HG03135 (cell line): Measurements from ENCODE around the gene PRRC2A.
"Not testable (repeated sequence)": the region's sequence is repeated elsewhere in the genome, so short reads cannot be mapped to it uniquely, and the experiment has no call there.

Experiments used
- ATAC-seq: cut with Tn5 transposase; IDR thresholded peaks from one replicate; pipeline ENCODE4 v1.9.1; 2021; ENCODE audit warnings: mild to moderate bottlenecking, moderate library complexity; ENCODE audit not compliant: unreplicated experiment

The PRRC2A gene

DNA sequence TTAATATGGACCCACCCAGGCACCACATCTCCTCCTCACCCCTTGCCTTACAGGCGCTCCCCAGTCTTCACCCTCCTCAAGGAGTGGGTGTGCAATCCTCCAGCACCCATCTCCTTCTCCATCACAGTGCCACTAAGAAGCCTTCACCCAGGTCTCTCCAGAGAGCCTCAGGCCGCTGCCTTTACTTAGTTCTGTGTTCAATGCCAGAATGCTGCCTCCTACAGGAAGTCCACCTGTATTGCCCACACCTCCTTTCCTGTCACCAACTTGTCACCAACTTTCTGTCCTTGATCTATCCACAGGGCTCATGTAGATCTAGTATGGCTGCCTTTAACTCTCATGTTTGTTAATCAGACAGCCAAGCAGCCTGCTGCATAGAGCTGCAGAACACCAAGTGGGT lies 35.0 kb upstream of the PRRC2A start:
- ATAC-seq, result no peak

DNA sequence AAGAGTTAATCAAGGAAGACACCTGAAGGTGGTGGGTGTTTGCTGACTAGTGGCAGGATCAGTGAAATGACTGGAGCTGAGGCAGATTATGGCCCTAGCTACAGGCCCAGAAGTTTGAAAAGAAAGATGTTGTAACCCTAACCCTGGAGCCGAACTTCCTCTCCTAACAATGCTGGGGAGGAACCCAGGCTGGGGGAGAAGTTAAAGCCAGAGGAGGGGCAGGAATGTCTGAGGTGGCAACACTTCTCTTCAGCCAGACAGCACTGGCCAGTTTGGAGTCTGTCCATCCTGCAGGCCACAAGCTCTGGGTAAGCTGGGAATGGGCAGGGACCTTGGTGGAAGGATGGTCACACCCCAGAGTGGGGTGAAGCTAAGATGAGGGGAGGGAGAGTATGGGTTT lies 34.5 kb upstream of the PRRC2A start, which contains the start of gene LST1:
Gene LST1, plus strand, starts transcription at position 270 of the 400 bp plus-strand sequence. CDS start 1,023 bp downstream, outside the sequence.
- ATAC-seq, result no peak

DNA sequence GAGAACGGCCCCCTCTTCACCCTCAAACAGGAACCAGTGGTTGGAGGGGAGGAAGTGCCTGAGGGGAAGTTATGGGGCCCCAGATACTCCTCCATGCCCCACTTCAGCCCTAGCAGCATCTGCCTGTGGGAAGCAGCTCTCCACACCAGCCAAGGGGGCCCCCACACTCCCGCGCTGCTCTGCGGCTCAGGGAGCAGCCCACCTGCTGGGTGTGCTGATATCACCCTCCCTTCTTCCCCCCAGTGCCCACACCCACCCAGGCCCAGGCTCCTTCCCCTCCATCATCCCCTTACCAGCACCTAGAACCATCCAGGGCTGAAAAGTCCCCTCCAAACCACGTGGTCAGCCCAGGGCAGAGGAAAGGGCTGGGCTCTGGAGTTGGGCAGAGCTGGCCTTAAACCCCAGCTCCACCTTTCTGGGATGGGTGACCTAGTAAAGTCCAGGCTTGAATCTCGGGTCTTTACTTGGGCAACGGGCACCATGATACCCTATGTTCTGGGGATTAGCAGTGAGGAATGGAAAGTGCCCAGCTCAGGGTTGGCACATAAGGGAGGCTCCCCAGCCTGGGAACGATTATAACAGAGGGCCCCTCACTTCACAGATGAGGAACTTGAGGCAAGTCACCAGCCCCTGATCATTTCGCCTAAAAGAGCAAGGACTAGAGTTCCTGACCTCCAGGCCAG lies 33.8 kb upstream of the PRRC2A start:
- ATAC-seq, result no peak

DNA sequence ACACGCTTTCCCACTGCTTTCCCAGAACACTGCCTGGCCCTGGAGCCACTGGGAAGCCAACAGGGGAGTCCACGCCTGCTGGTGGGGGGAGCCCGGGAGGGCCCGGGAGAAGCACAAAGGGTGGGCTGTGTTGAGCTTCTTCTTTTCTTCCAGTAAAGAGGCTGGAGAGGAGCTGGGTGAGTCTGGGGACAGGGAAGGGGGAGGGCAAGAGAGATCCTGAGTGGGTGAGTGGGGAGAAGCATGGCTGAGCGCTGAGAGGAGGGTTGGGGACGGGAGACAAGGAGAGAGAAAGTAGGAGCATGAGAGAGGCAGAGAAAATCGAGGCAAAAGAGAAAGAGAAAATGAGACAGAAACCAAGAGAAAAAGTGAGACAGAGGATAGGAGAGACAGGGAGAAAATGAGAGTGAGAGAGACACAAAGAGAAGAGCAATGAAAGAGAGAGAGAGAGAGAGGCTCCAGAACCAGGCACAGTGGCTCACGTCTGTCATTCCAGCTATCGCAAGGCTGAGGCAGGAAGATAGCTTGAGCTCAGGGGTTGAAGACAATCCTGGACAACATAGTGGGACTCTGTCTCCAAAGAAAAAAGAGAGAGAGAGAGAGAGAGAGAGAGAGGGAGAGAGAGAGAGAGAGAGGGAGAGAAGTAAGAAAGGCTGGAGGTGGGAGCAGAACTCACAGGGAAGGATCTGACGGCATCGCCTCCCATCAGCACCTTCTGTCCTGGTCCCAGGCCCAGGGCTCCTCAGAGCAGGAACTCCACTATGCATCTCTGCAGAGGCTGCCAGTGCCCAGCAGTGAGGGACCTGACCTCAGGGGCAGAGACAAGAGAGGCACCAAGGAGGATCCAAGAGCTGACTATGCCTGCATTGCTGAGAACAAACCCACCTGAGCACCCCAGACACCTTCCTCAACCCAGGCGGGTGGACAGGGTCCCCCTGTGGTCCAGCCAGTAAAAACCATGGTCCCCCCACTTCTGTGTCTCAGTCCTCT lies 32.4 kb upstream of the PRRC2A start:
- ATAC-seq, result no peak

DNA sequence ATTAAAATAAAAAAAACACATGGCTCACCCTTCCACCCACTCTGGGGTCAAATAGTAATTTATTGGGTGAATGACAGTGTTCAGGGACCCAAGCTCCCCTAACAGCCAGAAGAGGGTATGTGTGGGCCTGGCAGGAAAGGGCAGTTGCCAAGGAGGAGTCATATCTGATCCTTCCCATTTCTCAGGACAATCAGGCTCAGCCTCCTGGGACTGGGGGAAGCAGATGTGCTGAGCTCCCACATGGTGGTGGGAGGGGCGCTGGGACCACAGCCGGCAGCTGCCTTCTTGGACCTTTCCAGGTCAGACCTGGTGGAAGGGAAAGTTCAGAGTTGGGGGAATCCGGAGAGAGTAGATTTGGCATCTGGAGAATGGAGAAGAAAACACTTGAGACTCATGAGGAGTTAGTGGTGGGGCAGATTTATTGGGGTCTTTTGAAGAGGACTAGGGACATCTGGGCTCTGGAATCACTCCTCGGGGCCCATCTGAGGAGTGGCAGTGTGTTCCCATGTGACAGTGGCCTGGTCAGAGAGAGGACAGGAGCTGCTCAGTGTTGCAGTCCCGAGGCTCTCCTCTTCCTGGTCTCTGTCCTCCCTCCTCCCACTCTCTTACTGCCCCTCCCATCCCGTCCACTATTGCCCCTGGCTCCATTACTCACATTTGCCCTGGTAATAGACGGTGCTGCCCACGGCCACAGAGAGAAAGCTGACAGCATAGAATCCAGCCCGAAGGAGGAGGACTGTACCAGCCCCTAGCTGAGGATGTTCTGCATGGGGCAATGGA lies 31.5 kb upstream of the PRRC2A start:
- no peak for ATAC-seq

DNA sequence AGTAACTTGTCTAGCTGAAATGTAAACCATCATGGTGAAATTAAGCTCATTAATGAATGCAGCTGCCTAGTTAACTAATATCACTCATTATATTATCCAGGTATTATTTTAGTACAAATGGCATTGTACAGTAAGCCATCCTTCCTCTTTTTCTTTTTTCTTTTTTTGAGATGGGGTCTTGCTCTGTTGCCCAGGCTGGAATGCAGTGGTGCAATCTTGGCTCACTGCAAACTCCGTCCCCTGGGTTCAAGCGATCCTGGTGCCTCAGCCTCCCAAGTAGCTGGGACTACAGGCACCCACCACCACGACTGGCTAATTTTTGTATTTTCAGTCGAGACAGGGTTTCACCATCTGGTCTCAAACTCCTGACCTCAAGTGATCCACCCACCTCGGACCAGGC lies 29.8 kb upstream of the PRRC2A start:
- not testable (repeated sequence) for ATAC-seq

DNA sequence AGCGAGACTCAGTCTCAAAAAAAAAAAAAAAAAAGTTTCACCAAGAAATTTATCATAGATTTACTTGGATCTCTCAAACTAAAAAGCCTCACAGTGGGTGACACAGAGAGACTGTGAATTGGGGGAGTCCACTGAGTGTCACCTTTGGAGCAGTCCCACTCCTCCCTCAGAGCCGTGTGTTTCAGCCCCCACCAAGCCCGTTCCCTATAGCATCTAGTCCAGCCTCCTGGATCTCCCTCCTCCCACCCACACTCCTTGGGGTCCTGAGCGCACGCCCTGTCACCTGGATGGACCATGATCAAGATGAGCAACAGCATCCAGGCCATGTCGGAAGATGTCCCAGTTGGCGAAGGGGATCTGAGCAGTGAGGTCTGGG lies 28.1 kb upstream of the PRRC2A start:
- no peak for ATAC-seq

DNA sequence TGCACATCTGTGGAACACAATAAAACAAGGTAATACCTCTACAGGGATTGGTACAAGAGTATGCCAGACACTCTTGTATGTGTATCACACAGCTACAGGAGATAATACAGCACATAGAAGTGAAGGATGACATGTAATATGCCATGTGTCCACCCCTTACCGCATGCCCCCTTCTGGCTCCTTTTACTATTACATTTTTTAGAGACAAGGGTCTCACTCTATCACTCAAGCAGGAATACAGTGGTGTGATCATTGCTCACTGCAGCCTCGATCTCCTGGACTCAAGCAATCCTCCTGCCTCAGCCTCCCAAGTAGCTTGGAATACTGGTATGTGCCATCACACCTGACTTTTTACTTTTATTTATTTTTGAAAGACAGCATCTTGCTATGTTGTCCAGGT lies 23.5 kb upstream of the PRRC2A start:
- no peak for ATAC-seq

DNA sequence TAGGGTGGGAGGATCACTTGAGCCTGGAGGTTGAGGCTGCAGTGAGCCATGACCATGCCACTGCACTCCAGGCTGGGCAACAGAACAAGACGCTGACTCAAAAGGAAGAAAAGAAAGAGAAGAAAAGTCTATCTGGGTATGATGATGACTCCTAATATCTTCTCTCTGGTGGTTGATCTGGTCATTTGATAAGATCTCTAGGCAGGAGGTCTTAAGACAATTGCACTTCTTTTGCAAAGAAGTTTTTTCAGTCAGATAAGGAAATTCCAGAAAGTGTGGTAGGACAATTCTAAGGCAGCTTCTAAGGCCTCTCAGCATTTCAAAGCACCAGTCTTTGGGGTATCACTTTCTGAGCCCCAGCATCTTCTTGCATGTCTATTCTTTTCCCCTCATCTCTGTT lies 13.2 kb upstream of the PRRC2A start:
- no peak for ATAC-seq

DNA sequence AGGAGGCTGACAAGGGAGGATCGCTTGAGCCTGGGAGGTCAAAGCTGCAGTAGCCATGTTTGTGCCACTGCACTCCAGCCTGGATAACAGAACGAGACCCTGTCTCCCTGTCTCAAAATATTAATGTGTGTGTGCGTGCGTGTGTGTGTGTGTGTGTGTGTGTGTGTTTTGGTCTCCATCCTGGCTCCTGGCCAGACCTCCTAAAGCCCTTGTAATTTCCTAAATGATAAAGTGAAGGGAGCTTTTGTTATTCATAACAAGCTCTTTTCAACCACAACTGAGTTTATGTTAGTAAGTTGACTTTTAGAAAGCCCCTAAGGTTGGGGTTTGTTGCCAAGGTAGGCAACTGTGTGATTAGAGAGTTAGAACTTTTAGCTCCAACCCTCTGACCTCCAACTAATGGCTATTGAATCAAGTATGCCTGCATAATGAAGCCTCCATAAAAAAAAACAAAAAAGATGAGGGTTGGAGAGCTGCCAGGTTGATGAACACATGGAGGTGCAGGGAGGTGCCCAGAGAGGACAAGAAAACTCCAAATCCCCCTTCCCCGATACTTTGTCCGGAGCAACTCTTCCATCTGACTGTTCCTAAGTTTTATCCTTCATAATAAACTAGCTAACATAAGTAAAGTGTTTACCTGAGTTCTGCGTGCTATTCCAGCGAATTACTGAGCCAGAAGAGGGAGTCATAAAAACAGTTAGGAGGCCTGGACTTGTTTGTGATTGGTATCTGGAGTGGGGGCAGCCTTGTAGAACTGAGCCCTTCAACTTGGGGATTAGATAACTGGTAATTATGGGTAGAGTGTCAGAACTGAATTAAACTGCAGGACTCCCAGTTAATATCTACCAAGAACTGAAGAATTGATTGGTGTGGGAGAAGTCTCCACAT lies 10.8 kb upstream of the PRRC2A start:
- no peak for ATAC-seq

DNA sequence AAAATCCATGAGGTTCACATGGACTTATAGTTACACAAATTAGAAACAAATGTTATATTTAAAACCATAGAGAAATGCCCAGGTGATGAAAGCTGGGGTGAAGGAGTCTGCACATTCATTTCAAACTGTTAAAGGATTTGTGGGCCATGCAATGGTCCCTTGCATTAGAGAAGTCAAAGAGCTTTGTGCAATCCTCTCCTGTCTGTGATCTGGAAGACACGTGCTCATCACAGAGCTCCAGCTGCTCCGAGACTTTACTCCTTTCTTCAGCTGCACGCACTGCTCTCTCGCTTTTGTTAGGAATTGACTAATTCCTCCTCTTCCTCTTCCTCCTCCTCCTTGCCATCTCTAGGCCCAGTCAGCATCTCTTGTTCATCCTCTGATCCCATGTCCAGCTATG lies 9.5 kb upstream of the PRRC2A start:
- no peak for ATAC-seq

DNA sequence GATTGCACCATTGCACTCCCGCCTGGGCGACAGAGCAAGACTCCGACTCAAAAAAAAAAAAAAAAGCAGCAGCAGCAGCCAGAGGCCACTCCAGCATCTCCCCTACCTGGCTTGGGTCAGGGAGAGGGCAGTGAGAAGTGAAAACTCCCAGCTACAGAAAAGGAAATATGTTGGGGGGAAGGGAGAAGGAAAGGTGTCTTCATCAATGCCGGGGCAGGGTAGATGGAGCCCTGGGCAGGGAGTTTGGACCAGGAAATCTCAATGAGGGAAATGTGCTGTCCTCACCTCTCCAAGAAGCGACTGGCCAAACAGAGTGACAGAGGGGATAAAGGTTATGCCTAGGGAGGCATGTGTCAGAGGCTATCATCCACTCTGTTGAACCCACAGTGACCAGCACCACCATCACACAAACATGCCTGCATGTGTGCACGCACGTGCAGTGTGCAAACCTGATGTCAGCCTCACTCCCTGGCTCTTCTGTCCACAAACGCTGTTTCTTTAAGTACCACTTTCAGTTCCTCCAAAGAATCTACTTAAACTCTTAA lies 6.4 kb upstream of the PRRC2A start:
- ATAC-seq, result no peak

DNA sequence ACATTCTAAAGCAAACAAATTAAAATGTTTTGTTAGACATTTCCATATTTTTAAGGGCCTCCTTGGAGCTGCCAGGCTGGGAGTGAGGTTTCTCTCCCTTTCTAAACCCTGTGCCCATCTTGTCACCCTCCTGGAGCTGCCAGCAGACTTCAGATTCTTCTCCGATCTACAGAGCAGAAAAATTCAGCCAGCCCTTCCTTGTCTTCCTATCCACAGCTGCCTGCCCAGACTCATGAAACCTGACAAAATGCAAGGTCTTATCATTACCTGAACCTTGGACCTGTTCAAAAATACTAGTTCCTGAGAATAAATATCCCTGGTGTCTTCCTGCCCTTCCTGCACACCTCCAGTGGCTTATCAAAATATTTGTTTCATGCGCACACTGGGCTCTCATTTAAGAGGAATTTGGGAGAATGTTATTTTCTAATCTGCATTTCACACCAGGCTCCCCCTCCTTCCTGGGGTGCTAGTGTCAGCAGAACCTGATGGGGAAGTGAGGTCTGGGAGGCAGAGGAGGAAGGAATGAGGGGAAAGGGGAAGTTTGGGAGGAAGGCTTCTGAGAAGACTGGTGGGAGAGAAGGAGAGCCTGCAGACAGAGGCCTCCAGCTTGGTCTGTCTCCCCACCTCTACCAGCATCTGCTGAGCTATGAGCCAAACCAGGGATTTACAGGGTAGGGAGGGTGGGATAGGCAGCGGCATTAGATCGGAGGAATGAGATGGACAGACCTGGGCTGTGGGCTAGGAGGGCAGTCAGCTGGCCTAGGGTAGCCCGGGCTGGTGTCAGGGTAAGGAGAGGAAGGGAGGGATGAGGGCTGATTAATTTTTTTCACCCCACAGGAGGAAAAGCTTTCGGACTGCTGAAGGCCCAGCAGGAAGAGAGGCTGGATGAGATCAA lies 5.6 kb upstream of the PRRC2A start, which contains the start of gene AIF1:
Gene AIF1, plus strand, starts transcription at position 551 of the 895 bp plus-strand sequence. Its CDS starts 96 bp downstream, at position 647.
- no peak for ATAC-seq

DNA sequence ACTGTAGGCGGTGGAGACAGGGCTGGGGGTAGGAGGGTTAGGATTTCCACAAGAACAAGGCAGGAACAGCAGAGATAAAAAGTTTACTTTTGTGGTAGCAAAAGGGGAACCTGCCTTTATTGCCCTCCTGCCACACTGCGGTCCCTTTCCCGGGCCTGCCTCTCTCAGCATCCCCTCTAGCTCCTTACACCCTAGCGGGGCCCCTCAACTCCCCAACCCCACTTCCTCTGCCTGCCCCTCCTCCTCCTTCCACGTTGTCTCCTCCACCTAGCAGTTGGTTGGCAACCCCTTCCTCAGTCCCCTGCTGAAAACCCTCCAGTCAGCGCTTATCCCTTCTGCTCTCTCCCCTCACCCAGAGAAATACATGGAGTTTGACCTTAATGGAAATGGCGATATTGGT lies 4.8 kb upstream of the PRRC2A start:
- ATAC-seq, result no peak

DNA sequence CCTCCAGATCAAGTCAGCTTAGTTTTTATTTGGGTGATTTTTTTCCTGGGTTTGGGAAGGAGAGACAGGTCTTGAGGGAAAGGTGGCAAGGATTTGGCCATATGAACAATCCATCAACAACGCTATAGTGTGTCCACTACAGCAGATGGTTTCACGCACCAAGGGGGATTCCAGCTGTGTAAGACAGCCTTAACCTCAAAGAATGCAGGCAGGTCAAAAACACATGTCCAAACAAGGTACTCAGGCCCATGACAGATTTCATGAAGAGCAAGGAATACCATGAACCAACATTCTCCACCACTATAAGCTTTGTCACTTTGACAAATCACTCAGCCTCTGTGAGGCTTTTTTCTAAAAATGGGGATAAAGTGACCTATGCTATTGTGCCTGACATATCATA lies 3.5 kb upstream of the PRRC2A start:
- no peak for ATAC-seq

DNA sequence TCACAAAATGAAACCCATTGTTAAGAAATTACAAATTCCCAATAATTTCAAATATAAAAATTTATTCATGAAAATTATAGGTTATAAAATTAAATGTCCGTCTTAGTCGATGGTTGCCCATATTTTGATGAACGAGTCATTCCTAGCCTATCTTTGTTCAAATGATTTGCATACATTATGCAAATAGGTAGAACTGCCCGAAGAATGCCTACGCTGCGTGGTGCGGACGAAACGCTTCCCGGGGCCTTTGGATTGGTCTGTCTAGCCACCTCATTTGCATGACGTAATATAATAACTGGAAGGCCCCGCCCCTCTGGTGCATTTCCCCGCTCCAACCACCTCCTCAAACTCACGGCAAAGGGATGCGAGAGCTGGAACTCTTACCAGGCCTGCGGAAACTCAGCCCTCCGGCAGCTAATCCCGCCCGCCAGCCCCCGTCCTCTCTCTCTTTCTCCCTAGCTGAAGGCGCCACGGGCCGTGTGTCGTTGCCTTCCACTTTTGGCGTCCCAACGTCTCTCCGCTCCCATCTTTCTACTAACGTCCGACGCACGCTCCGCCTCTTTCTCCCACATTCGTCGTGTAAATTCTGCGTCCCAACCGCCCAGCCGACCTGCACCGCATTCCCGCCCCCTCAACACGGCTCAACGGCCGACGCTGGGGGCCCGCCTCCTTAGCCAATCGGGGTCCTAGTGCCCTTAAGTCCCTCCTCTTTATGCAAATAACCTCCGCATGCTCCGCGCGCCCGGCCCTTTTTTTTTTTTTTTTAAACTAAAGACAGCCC lies 520 bp upstream of the PRRC2A start:
- ATAC-seq, result peak; percentile 76

DNA sequence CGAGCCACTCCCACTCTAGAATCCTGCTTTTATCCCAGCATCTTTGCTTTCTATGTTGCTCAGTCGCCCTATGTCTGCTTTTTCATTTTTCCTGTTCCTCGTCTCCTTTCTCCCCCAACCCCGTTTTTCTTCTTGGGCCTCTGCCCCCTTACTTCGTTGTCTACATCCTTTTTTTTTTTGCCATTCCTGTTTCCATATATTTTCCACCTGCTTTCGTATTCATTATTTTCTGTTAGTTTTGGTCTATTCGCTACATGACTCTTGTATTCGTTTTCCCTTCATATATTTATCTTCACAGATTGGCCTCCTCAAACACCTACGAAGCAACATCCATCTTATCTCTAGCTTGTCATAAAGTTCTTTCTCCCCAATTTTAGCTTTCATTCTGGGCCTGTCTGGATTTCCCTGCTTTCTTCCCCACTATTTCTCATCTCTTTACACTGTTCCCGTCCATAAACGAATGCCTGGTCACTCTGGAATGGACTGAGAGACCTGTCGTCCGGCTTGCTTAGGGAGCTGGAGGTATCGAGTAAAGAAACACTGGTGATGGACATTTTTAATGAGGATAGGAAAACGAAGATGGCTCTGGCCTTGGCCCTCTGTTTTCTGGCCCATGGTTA lies 915 bp downstream of the PRRC2A start:
- no peak for ATAC-seq

DNA sequence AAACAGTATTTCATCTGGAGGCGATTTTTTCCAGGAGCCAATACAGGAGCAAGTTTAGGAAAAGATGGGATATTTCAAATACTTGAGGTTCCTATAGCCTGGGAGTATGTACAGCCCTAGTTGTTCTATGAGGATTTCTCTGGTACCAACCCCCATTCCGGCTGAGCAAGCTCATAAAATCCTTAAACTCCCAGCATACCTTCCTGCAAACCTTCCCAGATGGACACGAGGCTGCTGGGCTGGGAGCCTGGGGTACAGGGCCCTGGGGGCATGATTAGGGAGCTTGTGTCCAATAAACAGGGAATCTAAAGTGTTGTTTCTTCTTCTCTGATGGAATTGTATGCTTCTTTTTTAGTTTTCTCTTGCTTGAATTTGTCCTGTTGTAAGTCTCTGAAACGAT lies 1.5 kb downstream of the PRRC2A start:
- no peak for ATAC-seq
